ENCODE measurements around the gene MLANA.

DNA sequence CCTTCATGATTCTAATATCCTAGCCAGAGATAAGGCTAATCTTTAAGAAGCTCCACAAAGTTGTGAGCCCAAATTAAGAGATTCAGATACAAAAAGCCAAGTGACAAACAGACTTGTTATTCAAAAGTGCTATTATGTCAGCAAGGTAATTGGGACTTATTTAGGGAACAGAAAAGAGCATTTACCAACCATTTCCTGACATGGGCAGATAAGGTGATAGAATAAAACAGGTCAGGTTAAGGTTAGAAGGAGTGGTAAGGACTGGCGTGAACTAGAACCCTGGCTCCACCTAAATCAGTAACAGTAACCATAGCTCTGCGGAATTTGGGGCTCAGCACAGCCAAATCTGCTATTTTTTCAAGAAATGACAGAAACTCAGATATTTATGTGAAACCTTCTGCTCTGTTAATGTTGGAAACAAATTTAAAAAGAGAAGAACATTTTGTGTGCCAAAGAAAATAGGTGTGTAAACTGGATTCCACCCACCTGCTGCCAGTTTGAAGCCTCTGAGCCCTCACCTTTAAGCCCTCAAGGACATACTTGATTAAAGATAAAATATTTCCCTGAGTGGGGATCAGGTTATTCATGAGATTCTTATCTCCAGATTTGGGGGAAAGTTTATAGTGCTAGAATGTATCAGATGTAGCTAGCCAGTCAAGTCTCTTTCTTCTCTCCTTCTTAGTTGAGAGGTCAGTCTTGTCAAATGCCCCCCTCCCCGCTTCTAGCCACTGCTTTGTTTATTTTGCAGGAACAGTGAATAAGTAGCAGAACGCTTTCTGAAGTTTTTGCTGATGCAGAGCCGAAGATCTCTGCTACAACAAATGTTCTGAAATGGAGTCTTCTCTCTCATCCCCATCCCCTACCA lies 47.5 kb upstream of the MLANA start:
- no peak for TF ChIP-seq EZH2 (IDR thresholded peaks at IDR 0.05; ENCODE audit: insufficient read depth, poor library complexity, severe bottlenecking)
- TF ChIP-seq EZH2phosphoT487 (IDR thresholded peaks at IDR 0.05; ENCODE audit: insufficient read depth, low read depth), result no peak

Measured in GM23248 (cell line).